Body of pancreas (tissue), 4 donors: Measurements from ENCODE around the gene PCSK6.

Experiments used
- POLR2A ChIP-seq, 3 donors: fragments of 450-650 bp; IDR thresholded peaks; one replicate each; pipeline ENCODE4 v1.6.1; 2016; ENCODE audit warnings: antibody characterized with exemption in 3 of 3, mild to moderate bottlenecking in 2 of 3
- TF ChIP-seq, protein P1 (sequence below), 7 experiments: fragments of 450-650 bp in 4 of 7; fragments of 200-600 bp in 3 of 7; sonication (generic) in 3 of 7; IDR thresholded peaks; one replicate each; pipeline ENCODE4 v1.5.1; 2016 to 2019; ENCODE audit warnings: antibody characterized with exemption in 7 of 7

GRCh38 chr15:101464256-101464998 is 25.1 kb downstream of the PCSK6 start:
- no peak for TF ChIP-seq POLR2A (IDR thresholded peaks at IDR 0.05)
- TF ChIP-seq, protein P1, sequence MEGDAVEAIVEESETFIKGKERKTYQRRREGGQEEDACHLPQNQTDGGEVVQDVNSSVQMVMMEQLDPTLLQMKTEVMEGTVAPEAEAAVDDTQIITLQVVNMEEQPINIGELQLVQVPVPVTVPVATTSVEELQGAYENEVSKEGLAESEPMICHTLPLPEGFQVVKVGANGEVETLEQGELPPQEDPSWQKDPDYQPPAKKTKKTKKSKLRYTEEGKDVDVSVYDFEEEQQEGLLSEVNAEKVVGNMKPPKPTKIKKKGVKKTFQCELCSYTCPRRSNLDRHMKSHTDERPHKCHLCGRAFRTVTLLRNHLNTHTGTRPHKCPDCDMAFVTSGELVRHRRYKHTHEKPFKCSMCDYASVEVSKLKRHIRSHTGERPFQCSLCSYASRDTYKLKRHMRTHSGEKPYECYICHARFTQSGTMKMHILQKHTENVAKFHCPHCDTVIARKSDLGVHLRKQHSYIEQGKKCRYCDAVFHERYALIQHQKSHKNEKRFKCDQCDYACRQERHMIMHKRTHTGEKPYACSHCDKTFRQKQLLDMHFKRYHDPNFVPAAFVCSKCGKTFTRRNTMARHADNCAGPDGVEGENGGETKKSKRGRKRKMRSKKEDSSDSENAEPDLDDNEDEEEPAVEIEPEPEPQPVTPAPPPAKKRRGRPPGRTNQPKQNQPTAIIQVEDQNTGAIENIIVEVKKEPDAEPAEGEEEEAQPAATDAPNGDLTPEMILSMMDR (IDR thresholded peaks at IDR 0.05): no peak
